CD4-positive, alpha-beta T cell treated with Interleukin-1 beta for 1 hour (primary cell): ENCODE results near the gene NPIPB5.
"Not testable (repeated sequence)": the region's sequence is repeated elsewhere in the genome, so short reads cannot be mapped to it uniquely, and the experiment has no call there.

ENCODE experiments used
- DNase-seq, 2 donors: peaks; one replicate each; pipeline ENCODE4 v3.0.0-alpha.2; 2020 to 2022

Gene NPIPB5

DNA sequence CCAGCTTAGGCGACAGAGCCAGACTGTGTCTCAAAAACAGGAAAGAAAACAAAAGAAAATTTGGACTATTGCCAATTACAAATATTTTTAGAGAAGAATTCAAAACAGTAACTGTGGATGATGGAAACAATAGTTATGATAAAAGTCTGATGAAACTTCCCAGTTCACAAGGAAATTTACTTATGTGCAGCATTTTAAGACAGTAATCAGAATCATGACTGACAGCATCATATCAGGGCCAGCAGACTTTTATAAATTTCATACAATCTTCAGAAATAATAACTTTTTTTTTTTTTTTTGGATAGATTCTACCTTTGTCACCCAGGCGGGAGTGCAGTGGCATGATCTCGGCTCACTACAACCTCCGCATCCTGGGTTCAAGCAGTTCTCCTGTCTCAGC lies at the start of gene NPIPB5:
TSS of gene NPIPB5 (plus strand) at position 301 of the 400 bp plus-strand sequence. CDS start 2,911 bp downstream, outside the sequence.
- DNase-seq = not testable (repeated sequence)

DNA sequence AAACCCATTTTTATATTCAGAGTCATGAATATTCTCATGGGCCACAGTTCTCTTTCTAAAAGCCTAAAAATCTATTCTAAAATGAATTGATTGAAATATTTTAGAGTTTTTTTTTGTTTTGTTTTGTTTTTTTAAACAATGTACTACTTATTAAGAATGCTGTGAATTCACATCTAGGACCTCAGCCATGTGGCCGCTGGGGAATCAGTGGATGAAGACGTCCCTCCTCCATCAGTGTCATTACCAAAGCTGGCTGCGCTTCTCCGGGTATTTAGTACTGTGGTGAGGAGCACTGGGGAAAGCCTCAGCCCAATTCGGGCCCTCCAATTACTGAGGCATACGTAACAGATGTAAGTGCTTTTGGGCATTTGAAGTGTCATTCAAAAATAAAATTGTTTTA lies 41.8 kb upstream of the NPIPB5 start:
- not testable (repeated sequence) for DNase-seq

- not testable (repeated sequence) for DNase-seq
These were observed 27.3 kb downstream of the NPIPB5 start for GRCh38 chr16:22537996-22538395.

GRCh38 chr16:22544809-22545208 lies 34.1 kb downstream of the NPIPB5 start:
- not testable (repeated sequence) for DNase-seq

- DNase-seq = not testable (repeated sequence)
These were observed 35.9 kb downstream of the NPIPB5 start for GRCh38 chr16:22546630-22547029.

GRCh38 chr16:22547170-22547765 lies 36.6 kb downstream of the NPIPB5 start:
- DNase-seq = not testable (repeated sequence)

DNA sequence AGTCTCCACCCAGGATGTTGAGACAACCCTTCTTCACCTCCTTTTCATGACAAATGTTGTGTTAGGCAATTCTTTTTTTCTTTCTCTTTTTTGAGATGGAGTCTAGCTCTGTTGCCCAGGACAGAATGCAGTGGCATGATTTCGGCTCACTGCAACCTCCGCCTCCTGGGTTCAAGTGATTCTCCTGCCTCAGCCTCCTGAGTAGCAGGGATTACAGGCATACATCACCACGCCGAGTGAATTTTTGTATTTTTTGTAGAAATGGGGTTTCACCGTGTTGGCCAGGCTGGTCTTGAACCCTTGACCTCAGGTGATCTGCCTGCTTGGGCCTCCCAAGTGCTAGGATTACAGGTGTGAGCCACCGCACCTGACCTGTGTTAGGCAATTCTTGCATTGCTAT lies 39.2 kb downstream of the NPIPB5 start:
- not testable (repeated sequence) for DNase-seq

DNA sequence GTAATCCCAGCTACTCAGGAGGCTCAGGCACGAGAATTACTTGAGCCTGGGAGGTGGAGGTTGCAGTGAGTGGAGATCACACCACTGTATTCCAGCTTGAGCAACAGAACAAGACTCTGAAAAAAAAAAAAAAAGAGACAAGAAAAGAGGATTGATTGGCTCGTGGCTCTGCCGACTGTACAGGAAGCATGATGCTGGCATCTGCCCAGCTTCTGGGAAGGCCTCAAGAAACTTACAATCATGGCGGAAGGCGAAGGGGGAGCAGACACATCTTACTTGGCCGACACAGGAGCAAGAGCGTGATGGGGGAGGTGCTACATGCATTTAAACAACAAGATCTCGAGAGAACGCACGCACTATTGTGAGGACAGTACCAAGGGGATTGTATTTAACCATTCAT lies 40.5 kb downstream of the NPIPB5 start:
- DNase-seq = not testable (repeated sequence)

DNA sequence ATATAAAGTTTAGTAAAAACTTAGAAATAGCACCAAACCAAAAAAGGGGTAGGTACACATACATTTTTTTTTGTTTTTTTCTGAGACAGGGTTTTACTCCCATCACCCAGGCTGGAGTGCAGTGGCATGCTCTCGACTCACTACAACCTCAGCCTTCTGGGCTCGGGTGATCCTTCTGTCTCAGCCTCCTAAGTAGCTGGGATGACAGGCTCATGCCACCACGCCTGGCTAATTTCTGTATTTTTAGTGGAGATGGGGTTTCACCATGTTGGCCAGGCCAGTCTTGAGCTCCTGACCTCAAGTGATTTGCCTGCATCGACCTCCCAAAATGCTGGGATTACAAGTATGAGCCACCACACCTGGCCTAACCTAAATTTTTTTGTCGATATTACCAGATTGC lies 41.0 kb downstream of the NPIPB5 start:
- DNase-seq = not testable (repeated sequence)

- not testable (repeated sequence) for DNase-seq
These were observed 46.1 kb downstream of the NPIPB5 start for GRCh38 chr16:22556759-22557158.
